Peyer's patch (tissue), 4 donors: ENCODE data around the gene MMP21. TPM values are rescaled to one million over a fixed set of nuclear protein-coding genes. Genes with fewer than 3 reads are reported as not detected.

Experiments
- DNase-seq, 3 donors: peaks; one replicate each; pipeline ENCODE4 v3.0.0-alpha.2; 2017 to 2019
- H3K27ac ChIP-seq, 4 donors: fragments of 200-600 bp; sonication (generic); one replicate each; pipeline ENCODE4 v1.5.1; 2016 to 2019
- H3K27me3 ChIP-seq, 2 donors: fragments of 200-600 bp; sonication (generic); one replicate each; pipeline ENCODE4 v1.5.1; 2019
- H3K36me3 ChIP-seq, 3 donors: fragments of 200-600 bp; sonication (generic); one replicate each; pipeline ENCODE4 v1.5.1; 2016 to 2019
- H3K4me1 ChIP-seq, 4 donors: fragments of 200-600 bp; sonication (generic); one replicate each; pipeline ENCODE4 v1.5.1; 2016 to 2019
- H3K4me3 ChIP-seq, 4 donors: fragments of 200-600 bp; sonication (generic); 1 replicate in 3 of 4; 2 replicates in 1 of 4; pipeline ENCODE4 v1.5.1; 2016 to 2019; ENCODE audit warnings: mild to moderate bottlenecking in 1 of 4
- H3K9me3 ChIP-seq, 4 donors: fragments of 200-600 bp; sonication (generic); one replicate each; pipeline ENCODE4 v1.5.1; 2016 to 2019; ENCODE audit warnings: mild to moderate bottlenecking in 1 of 4
- CTCF ChIP-seq, 6 experiments: fragments of 450-650 bp in 4 of 6; fragments of 200-600 bp in 2 of 6; sonication (generic) in 1 of 6; IDR thresholded peaks; one replicate each; pipeline ENCODE4 v1.5.1; 2017 to 2019; ENCODE audit warnings: antibody characterized with exemption in 6 of 6, mild to moderate bottlenecking in 3 of 6, moderate library complexity in 1 of 6
- POLR2A ChIP-seq, 2 donors: fragments of 450-650 bp; IDR thresholded peaks; one replicate each; pipeline ENCODE4 v1.5.1; 2017; ENCODE audit warnings: antibody characterized with exemption in 2 of 2, mild to moderate bottlenecking in 2 of 2, moderate library complexity in 2 of 2
- total RNA-seq, 4 donors: library from RNA; depleted of rRNA; stranded (reverse); fragments of >200 nt; gene quantifications; one replicate each; pipeline ENCODE4 v1.1.0, GENCODE V29; 2016

MMP21 gene
- total RNA-seq, 4 donors from 2014 or later, result 1.2 to 2.5 TPM; not detected in 2

GRCh38 chr10:125782054-125782453 lies 6.4 kb upstream of the MMP21 start:
- H3K36me3 ChIP-seq, result no peaks in the 10 kb centered on the region
- H3K4me3 ChIP-seq, result no peak overlapping the region
- H3K27ac ChIP-seq, result no peak overlapping the region
- no peaks in the 10 kb centered on the region for H3K27me3 ChIP-seq
- TF ChIP-seq CTCF (IDR thresholded peaks at IDR 0.05), result no peak
- TF ChIP-seq POLR2A (IDR thresholded peaks at IDR 0.05), result no peak
- peak in 1 of 3 donors; percentile 36 for DNase-seq
- no peaks in the 10 kb centered on the region for H3K4me1 ChIP-seq
- H3K9me3 ChIP-seq, result no peaks in the 10 kb centered on the region

- Histone ChIP-seq H3K4me1 (no peaks in the 10 kb centered on the region), H3K4me3 (no peak overlapping the region), H3K36me3 (no peaks in the 10 kb centered on the region), H3K27me3 (no peaks in the 10 kb centered on the region), H3K9me3 (no peaks in the 10 kb centered on the region), H3K27ac (no peak overlapping the region)
- TF ChIP-seq POLR2A (IDR thresholded peaks at IDR 0.05), result no peak
- TF ChIP-seq CTCF (IDR thresholded peaks at IDR 0.05), result no peak
- DNase-seq, result no peak
These were observed 5.8 kb upstream of the MMP21 start for GRCh38 chr10:125781374-125781773.

DNA sequence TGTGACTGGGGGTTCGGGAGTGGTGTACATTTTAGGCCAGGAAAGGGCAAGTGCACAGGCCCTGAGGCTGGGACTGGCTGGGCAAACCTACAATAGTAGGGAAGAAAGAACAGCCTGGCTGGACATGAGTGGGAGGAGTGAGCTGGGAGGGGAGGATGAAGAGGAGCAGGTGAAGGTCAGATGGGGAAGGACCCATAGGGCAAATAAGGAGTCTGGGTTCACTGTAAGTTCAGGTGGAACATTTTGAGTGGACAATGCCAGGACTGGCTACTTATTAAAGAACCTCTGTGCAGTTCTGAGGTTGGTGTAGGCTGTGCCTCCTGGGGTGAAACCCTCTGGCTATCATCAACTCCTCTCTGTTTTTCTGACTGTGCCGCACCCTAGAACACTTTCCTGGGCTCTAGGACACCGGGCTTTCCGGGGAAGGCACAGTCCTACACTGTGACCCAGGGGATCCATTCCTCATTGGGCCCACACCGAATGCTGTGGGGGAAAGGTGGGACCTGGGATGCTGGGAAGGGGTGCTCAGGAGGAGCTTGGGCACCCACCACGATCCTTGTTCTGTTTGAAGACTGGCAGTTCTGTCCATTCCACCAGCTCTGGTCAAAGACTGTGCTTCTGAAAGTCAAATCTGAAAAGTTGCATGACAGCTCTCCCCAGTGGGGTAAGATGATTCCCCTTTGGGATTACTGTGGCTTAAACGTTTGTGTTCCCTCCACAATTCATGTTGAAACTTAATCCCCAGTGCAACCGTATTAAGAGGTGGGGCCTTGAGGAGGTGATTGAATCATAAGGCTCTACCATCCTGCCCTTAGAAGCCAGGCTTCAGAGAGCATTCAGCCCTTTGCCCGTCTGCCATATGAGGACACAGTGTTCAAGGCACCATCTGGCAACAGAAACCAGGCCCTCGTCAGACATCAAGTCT lies 4.0 kb upstream of the MMP21 start:
- no peak overlapping the region for H3K27ac ChIP-seq
- DNase-seq, result no peak

DNA sequence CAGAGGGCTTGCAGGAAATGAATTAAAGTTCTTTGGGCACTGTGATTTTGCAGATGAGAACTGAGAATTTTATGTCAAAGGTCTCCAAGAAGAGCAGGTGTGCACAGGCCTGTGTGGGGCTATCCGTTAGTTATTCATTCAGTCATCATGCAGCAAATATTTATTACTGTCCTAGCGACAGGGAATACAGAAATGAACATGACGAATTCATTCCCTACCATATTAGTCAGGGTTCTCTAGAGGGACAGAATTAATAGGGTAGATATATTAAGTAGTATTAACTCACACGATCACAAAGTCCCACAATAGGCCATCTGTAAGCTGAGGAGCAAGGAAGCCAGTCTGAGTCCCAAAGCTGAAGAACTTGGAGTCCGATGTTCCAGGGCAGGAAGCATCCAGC lies 2.9 kb upstream of the MMP21 start:
- DNase-seq, result no peak
- TF ChIP-seq POLR2A (IDR thresholded peaks at IDR 0.05), result no peak
- TF ChIP-seq CTCF (IDR thresholded peaks at IDR 0.05), result no peak
- no peaks in the 10 kb centered on the region for H3K27me3 ChIP-seq
- no peak overlapping the region for H3K4me3 ChIP-seq
- no peaks in the 10 kb centered on the region for H3K9me3 ChIP-seq
- H3K36me3 ChIP-seq, result no peaks in the 10 kb centered on the region
- no peaks in the 10 kb centered on the region for H3K4me1 ChIP-seq
- no peak overlapping the region for H3K27ac ChIP-seq

More for the DNA sequence above, 4.0 kb upstream of the MMP21 start:
- no peaks in the 10 kb centered on the region for H3K36me3 ChIP-seq
- TF ChIP-seq POLR2A (IDR thresholded peaks at IDR 0.05) (no peak), CTCF (IDR thresholded peaks at IDR 0.05) (no peak)
- no peak overlapping the region for H3K4me3 ChIP-seq
- no peaks in the 10 kb centered on the region for H3K4me1 ChIP-seq
- H3K27me3 ChIP-seq, result no peaks in the 10 kb centered on the region
- no peaks in the 10 kb centered on the region for H3K9me3 ChIP-seq

DNA sequence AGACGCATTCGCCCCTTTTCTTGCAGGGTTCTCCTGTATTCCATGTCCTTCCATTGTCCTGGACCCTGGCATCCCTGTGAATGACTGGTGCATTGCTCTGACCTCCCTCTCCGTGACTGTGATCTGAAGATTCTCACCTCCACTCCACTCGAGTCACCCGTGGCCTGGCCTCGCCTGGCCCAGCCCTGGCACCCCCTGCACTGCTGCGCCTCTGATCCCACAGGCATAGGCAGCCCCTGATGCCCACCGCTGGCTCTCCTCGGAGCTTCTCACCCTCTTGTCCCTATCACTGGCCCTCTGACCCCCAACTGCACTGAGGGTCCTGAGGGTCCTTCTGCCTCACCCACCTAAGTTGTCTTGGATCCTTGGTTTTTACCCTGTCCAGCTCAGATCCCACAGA lies 2.2 kb upstream of the MMP21 start:
- TF ChIP-seq CTCF (IDR thresholded peaks at IDR 0.05), result no peak
- no peak for TF ChIP-seq POLR2A (IDR thresholded peaks at IDR 0.05)
- Histone ChIP-seq H3K4me3 (no peak overlapping the region), H3K9me3 (no peaks in the 10 kb centered on the region), H3K27ac (no peak overlapping the region), H3K27me3 (no peaks in the 10 kb centered on the region), H3K4me1 (no peaks in the 10 kb centered on the region), H3K36me3 (no peaks in the 10 kb centered on the region)
- DNase-seq, result no peak
